ENCODE data around the gene DCX. TPM values are rescaled to one million over a fixed set of nuclear protein-coding genes. Genes with fewer than 3 reads are reported as not detected.

Gene DCX
- total and polyA plus RNA-seq, 9 of the 15 experiments (the other 6 are each of a cell fraction or from before 2014, with no cell fraction given), result not detected

DNA sequence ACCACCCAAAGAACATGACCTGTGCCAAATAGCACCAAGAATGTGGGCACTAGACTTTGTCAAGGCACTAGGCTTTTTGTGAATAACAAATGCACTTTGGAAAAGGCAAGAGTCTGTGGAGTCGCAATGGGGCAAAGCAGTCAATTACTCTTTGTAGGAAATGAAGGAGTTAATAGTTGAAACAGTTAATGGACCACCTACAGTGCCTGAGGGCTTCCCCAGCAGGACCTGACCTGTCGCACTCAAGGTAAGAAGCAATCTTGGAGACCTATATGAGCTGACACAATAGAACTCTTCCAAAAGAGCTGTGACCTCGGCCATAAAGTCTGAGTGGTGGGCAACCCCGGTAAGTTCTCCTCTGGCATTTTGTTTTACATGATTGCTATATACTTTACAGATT is 92.5 kb downstream of the DCX start:
- ATAC-seq (no peak), DNase-seq (ENCODE audit: extremely low read depth in 1 of 4, low spot score in 3 of 4) (no peak), FAIRE-seq (no peak)
- TF ChIP-seq ZC3H4 (CRISPR knock-in tag; IDR thresholded peaks at IDR 0.05; ENCODE audit: borderline replicate concordance) (no peak), BACH1 (tag; IDR thresholded peaks at IDR 0.05) (no peak), KHSRP (IDR thresholded peaks at IDR 0.05) (no peak)
- Histone ChIP-seq H3K27me3 (ENCODE audit: control insufficient read depth in 2 of 2, insufficient read depth in 2 of 2, low read length in 2 of 2) (no peaks in the 10 kb centered on the region), H3K36me3 (ENCODE audit: control insufficient read depth, insufficient read depth, low read length) (no peaks in the 10 kb centered on the region), H3K4me2 (ENCODE audit: insufficient read depth, low read length) (no peak overlapping the region), H3K9me1 (ENCODE audit: control insufficient read depth, insufficient read depth, low read length) (no peaks in the 10 kb centered on the region), H2AFZ (ENCODE audit: low read depth, low read length) (no peak overlapping the region), H3K9me3 (replicated peaks; ENCODE audit: control insufficient read depth, insufficient read depth, low read depth, low read length) (no peaks in the 10 kb centered on the region), H3K4me1 (replicated peaks in 1 of 2; ENCODE audit: control insufficient read depth in 2 of 2, insufficient read depth in 2 of 2, low read length in 2 of 2) (no peaks in the 10 kb centered on the region), H3K9ac (ENCODE audit: insufficient read depth in 1 of 2, low read depth in 2 of 2, low read length in 2 of 2) (no peak overlapping the region), H3K79me2 (ENCODE audit: control insufficient read depth, insufficient read depth, low read length) (no peaks in the 10 kb centered on the region), H3K4me3 (no peak overlapping the region), H4K20me1 (replicated peaks; ENCODE audit: control insufficient read depth, insufficient read depth, low read length) (no peaks in the 10 kb centered on the region), H3K27ac (ENCODE audit: extremely low read depth, low read depth, low read length) (no peak overlapping the region)
- intact Hi-C loops (cut with micrococcal nuclease) (no loop called here), in situ Hi-C loops (cut with MboI) (no loop called here)
- ChIA-PET CTCF (ENCODE audit: low intra/inter-chr PET ratio) (no interaction called here), POLR2A (no interaction called here)
- no TSS peak for BruUV-seq (replicated peaks)
- 0% methylated on average over 4 of the region's 4 CpGs for WGBS (ENCODE audit: insufficient coverage, low coverage, missing lambda C conversion rate)

- H3K9me1 ChIP-seq (ENCODE audit: control insufficient read depth, insufficient read depth, low read length), result no peaks in the 10 kb centered on the region
- DNase-seq (ENCODE audit: extremely low read depth in 1 of 4, low spot score in 3 of 4) (no peak), ATAC-seq (no peak), FAIRE-seq (no peak)
- H3K4me2 ChIP-seq (ENCODE audit: insufficient read depth, low read length), result no peak overlapping the region
- H4K20me1 ChIP-seq (replicated peaks; ENCODE audit: control insufficient read depth, insufficient read depth, low read length), result no peaks in the 10 kb centered on the region
- H3K4me1 ChIP-seq (replicated peaks in 1 of 2; ENCODE audit: control insufficient read depth in 2 of 2, insufficient read depth in 2 of 2, low read length in 2 of 2), result no peaks in the 10 kb centered on the region
- H3K79me2 ChIP-seq (ENCODE audit: control insufficient read depth, insufficient read depth, low read length), result no peaks in the 10 kb centered on the region
- H2AFZ ChIP-seq (ENCODE audit: low read depth, low read length), result no peak overlapping the region
- CTCF ChIA-PET (ENCODE audit: low intra/inter-chr PET ratio), result no interaction called here
- no peak overlapping the region for H3K9ac ChIP-seq (ENCODE audit: insufficient read depth in 1 of 2, low read depth in 2 of 2, low read length in 2 of 2)
- in situ Hi-C loops (cut with MboI) (no loop called here), intact Hi-C loops (cut with micrococcal nuclease) (no loop called here)
- BruUV-seq (replicated peaks), result no TSS peak
- H3K9me3 ChIP-seq (replicated peaks; ENCODE audit: control insufficient read depth, insufficient read depth, low read depth, low read length), result no peaks in the 10 kb centered on the region
- TF ChIP-seq YBX1 (IDR thresholded peaks at IDR 0.05) (no peak), MITF (IDR thresholded peaks at IDR 0.05) (no peak), RBM39 (optimal IDR thresholded peaks at IDR 0.05; ENCODE audit: low read depth, low read length) (no peak), KHSRP (IDR thresholded peaks at IDR 0.05) (no peak), IRF2 (CRISPR knock-in tag; IDR thresholded peaks at IDR 0.05) (no peak), ID3 (CRISPR knock-in tag; IDR thresholded peaks at IDR 0.05) (no peak), ID3 (tag; IDR thresholded peaks at IDR 0.05) (no peak)
- no peaks in the 10 kb centered on the region for H3K36me3 ChIP-seq (ENCODE audit: control insufficient read depth, insufficient read depth, low read length)
- H3K27me3 ChIP-seq (ENCODE audit: control insufficient read depth in 2 of 2, insufficient read depth in 2 of 2, low read length in 2 of 2), result no peaks in the 10 kb centered on the region
- H3K27ac ChIP-seq (ENCODE audit: extremely low read depth, low read depth, low read length), result no peak overlapping the region
- POLR2A ChIA-PET, result no interaction called here
- H3K4me3 ChIP-seq, result no peak overlapping the region
Measured at GRCh38 chrX:111318901-111319300, 93.1 kb downstream of the DCX start.

Data from K562 (cell line).